A673 (cell line): ENCODE results near the gene RGS6. TPM values are rescaled to one million over a fixed set of nuclear protein-coding genes. Genes with fewer than 3 reads are reported as not detected.

Experiments used
- BruUV-seq: library from RNA; stranded (reverse); fragments of 400-500 nt; replicated peaks from 2 replicates; lab custom pipeline; 2021; lab: Mats Ljungman, UMichigan
- CTCF ChIA-PET: fragments of 300-600 bp; sonication (Branson Sonifier 250); formaldehyde crosslinking; loops from one replicate; lab custom pipeline; 2022; ENCODE audit warnings: antibody characterized with exemption; lab: Charles Lee
- POLR2A ChIA-PET: fragments of 300-600 bp; sonication (Branson Sonifier 250); formaldehyde crosslinking; loops from one replicate; lab custom pipeline; 2022; ENCODE audit warnings: antibody characterized with exemption; ENCODE audit not compliant: low non-redundant PET; lab: Charles Lee
- DNase-seq: peaks from one replicate; pipeline ENCODE4 v3.0.0-alpha.2; 2015; ENCODE audit warnings: low spot score
- H3K27ac ChIP-seq: fragments of 200-600 bp; sonication (generic); 2 replicates; pipeline ENCODE4 v1.5.1; 2016; ENCODE audit warnings: mixed run types, low read depth, mild to moderate bottlenecking, mixed read lengths, antibody characterized with exemption, low read length; ENCODE audit not compliant: poor library complexity, severe bottlenecking
- H3K27me3 ChIP-seq: fragments of 200-600 bp; sonication (generic); replicated peaks from 2 replicates; pipeline ENCODE4 v1.6.1; 2017; ENCODE audit warnings: mixed run types, low read depth, mild to moderate bottlenecking, mixed read lengths, antibody characterized with exemption, low read length; ENCODE audit not compliant: insufficient read depth, poor library complexity
- H3K36me3 ChIP-seq: fragments of 200-600 bp; sonication (generic); 2 replicates; pipeline ENCODE4 v1.6.1; 2016; ENCODE audit warnings: mixed run types, mild to moderate bottlenecking, mixed read lengths, antibody characterized with exemption, low read length; ENCODE audit not compliant: insufficient read depth, poor library complexity, severe bottlenecking
- H3K4me1 ChIP-seq: fragments of 200-600 bp; sonication (generic); 2 replicates; pipeline ENCODE4 v1.6.1; 2017; ENCODE audit warnings: mixed run types, mild to moderate bottlenecking, mixed read lengths, antibody characterized with exemption, low read length; ENCODE audit not compliant: insufficient read depth, poor library complexity, severe bottlenecking
- H3K4me3 ChIP-seq: fragments of 200-600 bp; sonication (generic); 2 replicates; pipeline ENCODE4 v1.5.1; 2016; ENCODE audit warnings: low read depth, mixed run types, mild to moderate bottlenecking, mixed read lengths, low read length; ENCODE audit not compliant: poor library complexity, severe bottlenecking
- H3K9me3 ChIP-seq: fragments of 200-600 bp; sonication (generic); 2 replicates; pipeline ENCODE4 v1.6.1; 2016; ENCODE audit warnings: mixed run types, low read depth, mild to moderate bottlenecking, mixed read lengths, antibody characterized with exemption, low read length; ENCODE audit not compliant: poor library complexity, severe bottlenecking
- EZH2 ChIP-seq: fragments of 200-600 bp; sonication (generic); IDR thresholded peaks from 2 replicates; pipeline ENCODE4 v1.6.1; 2017; ENCODE audit warnings: borderline replicate concordance, low read depth, mild to moderate bottlenecking, mixed read lengths, antibody characterized with exemption, low read length; ENCODE audit not compliant: poor library complexity, severe bottlenecking
- intact Hi-C: fragments of 100-400 bp; cut with micrococcal nuclease; formaldehyde crosslinking; loops from one replicate; pipeline ENCODE4 v1.10.0; 2022; ENCODE audit not compliant: unreplicated experiment
- total RNA-seq: library from RNA; stranded (reverse); gene quantifications from 2 replicates; pipeline ENCODE4 v1.2.3, GENCODE V29; 2021
- TF ChIP-seq, protein P1 (sequence below): fragments of 300-800, 200-600 bp; sonication (generic); conservative IDR thresholded peaks from 2 replicates; pipeline ENCODE4 v1.5.1; 2017; ENCODE audit warnings: low read depth, mild to moderate bottlenecking, antibody characterized with exemption, low read length, moderate library complexity, mixed read lengths

Gene RGS6
- total RNA-seq, 1 experiment from 2014 or later, result not detected

DNA sequence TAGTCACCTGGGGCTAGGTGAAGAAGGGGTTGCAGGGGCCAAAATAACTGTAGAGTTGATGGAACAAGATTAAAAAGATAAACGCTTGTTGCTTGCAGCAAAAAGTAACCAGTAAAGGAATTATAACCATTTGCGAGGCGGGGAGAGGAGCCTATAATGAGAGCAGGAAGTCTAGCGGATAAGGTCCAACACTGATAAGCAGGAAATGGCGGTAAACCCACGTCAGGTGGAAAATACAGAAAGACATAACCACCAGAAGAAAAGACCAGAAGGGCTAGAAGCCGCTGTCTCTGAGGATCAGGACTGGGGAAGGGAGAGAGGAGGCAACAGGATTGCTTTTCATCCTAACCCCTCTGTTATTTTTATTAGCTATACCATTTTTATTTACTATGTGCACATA is 658.3 kb downstream of the RGS6 start:
- Histone ChIP-seq H3K4me3 (no peak overlapping the region), H3K36me3 (no peaks in the 10 kb centered on the region), H3K4me1 (no peaks in the 10 kb centered on the region), H3K27ac (no peak overlapping the region), H3K9me3 (no peaks in the 10 kb centered on the region), H3K27me3 (no peaks in the 10 kb centered on the region)
- CTCF ChIA-PET, result no interaction called here
- POLR2A ChIA-PET, result no interaction called here
- DNase-seq, result no peak
- intact Hi-C loops, result no loop called here
- no TSS peak for BruUV-seq
- no peak for TF ChIP-seq EZH2
- TF ChIP-seq, protein P1, sequence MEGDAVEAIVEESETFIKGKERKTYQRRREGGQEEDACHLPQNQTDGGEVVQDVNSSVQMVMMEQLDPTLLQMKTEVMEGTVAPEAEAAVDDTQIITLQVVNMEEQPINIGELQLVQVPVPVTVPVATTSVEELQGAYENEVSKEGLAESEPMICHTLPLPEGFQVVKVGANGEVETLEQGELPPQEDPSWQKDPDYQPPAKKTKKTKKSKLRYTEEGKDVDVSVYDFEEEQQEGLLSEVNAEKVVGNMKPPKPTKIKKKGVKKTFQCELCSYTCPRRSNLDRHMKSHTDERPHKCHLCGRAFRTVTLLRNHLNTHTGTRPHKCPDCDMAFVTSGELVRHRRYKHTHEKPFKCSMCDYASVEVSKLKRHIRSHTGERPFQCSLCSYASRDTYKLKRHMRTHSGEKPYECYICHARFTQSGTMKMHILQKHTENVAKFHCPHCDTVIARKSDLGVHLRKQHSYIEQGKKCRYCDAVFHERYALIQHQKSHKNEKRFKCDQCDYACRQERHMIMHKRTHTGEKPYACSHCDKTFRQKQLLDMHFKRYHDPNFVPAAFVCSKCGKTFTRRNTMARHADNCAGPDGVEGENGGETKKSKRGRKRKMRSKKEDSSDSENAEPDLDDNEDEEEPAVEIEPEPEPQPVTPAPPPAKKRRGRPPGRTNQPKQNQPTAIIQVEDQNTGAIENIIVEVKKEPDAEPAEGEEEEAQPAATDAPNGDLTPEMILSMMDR, result no peak

DNA sequence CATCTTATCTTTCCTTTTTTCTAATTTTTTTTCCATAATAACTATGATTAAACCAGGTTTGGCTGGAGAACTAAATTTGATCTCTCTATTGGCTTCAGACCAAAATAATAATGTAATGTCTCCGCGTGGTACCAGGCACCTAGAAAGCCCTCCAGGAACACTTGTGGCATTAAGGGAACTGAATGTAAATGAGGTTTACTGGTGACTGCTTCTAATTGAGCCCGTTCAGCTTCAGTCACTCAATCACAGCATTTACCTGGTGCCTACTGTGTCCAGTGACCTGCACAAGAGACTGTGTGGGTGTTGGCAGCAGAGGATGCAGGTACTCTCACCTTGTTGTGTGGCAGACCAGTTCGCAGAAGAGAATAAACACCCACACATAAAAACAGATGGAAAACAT is 659.2 kb downstream of the RGS6 start:
- Histone ChIP-seq H3K4me1 (no peaks in the 10 kb centered on the region), H3K27ac (no peak overlapping the region), H3K9me3 (no peaks in the 10 kb centered on the region), H3K4me3 (no peak overlapping the region), H3K36me3 (no peaks in the 10 kb centered on the region), H3K27me3 (no peaks in the 10 kb centered on the region)
- BruUV-seq, result no TSS peak
- ChIA-PET CTCF (no interaction called here), POLR2A (interaction anchor here (0.6 kb wide), 1 partner anchor 303 kb away, joined by 3 read pairs; the partner anchor contains the start of gene DPF3)
- intact Hi-C loops, result no loop called here
- no peak for DNase-seq
- TF ChIP-seq, protein P1, result no peak
- no peak for TF ChIP-seq EZH2

DNA sequence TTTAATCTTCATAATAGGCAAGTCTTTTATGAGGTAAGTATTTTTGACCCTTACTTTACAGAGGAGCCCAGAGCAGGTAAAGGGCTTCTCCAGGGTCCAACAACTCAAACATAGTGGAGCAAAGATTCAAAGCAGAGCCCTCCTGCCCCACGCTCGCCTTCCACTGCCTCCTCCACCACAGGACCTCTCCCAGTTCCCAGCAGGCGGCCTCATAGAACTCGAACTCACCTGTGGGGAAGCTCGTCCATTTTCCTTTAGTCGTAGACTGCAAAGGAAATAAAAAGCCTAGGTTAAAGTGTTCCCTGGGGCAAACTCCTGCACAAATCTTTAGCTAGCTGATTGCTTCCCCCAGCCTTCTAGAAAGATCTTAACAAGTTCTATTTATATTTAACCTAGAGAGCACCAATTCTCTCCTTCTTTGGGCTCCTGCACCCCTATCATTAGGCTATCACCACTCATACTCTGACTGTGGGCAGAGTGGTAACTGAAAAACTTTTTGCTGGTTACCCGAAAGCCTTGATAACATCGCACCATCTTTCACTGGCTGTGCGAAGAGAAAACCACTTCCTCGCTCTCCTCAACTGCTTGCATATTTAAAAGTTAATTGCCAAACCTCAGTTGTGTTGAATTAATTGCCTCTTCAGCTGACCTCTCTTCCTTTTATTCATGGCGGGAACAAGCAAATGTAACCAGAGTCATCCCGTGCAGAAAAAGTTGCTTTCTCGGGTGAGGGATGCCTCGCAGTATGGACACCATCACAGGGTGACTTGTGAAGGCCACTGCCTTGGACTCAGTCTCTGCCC is 662.1 kb downstream of the RGS6 start:
- H3K27me3 ChIP-seq, result no peaks in the 10 kb centered on the region
- H3K4me3 ChIP-seq, result no peak overlapping the region
- no peak overlapping the region for H3K27ac ChIP-seq
- no peaks in the 10 kb centered on the region for H3K4me1 ChIP-seq
- intact Hi-C loops, result no loop called here
- H3K9me3 ChIP-seq, result no peaks in the 10 kb centered on the region
- DNase-seq, result no peak
- ChIA-PET POLR2A (no interaction called here), CTCF (no interaction called here)
- no peak for TF ChIP-seq EZH2
- TF ChIP-seq, protein P1, result no peak
- no TSS peak for BruUV-seq
- no peaks in the 10 kb centered on the region for H3K36me3 ChIP-seq
